GM19452 (cell line): ENCODE data around the gene PCGF3.
"Not testable (repeated sequence)": the region's sequence is repeated elsewhere in the genome, so short reads cannot be mapped to it uniquely, and the experiment has no call there.

Experiments used
- ATAC-seq: cut with Tn5 transposase; IDR thresholded peaks from one replicate; pipeline ENCODE4 v1.9.1; 2021; ENCODE audit not compliant: unreplicated experiment

The PCGF3 gene

GRCh38 chr4:722851-723360 is 17.3 kb downstream of the PCGF3 start:
- ATAC-seq: no peak

GRCh38 chr4:723751-724530 is 18.3 kb downstream of the PCGF3 start:
- no peak for ATAC-seq

DNA sequence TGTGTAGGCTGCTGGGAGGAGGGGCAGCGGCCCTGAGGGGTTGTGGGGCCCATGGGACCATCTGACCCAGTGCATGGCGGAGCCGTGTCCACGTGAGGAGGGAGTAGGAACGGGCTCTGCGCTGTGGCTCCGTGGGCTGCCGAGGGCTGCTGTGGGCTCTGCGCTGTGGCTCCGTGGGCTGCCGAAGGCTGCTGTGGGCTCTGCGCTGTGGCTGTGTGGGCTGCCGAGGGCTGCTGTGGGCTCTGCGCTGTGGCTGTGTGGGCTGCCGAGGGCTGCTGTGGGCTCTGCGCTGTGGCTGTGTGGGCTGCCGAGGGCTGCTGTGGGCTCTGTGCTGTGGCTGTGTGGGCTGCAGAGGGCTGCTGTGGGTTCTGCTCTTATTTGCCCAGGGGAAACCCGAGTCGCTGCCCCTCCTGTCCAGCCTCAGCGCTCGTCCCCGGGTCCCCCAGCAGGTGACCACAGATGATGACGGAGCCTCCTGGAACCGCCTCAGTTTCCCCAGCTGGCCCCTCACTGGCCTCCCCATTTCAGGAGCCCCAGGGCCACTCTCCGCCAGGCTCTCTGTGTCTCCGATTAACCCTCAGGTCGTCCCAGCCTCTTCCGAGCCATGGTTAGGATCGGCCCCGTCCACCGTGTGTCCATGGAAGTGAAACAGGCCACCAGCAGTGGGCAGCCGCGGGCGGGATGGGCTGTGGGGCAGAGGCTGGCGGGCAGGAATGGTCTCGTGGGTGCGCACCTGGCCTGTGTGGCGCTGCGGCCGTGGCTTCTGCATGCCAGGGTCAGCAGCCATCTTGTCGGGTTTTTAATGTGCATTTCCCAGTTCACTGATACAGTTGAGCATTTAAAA is 20.0 kb downstream of the PCGF3 start:
- no peak for ATAC-seq

DNA sequence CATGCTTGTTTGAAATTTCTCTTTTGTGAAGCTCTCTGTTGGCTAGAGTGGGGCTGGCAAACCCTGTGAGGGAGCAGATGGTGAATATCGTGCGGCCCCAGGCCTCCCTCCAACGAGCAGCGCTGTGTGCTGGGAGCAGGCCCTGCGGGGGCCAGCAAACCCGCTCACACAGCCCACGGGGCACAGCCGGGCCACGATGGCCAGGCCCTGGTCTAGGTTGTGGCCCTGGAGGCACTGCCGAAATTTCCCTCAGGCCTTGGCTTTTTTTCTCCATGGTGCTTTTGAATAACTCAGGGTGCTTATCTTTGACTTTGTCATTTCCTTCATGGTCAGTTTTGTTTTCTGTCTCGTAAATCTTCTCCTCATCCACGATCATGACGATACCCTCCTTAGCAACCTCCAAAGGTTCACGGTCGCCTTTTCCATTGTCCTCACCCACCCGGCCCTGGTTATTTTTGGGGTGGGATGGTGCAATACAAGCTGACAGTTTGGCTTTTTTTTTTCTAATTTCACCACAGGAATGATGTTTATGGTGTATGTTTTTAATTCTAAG is 20.7 kb downstream of the PCGF3 start:
- no peak for ATAC-seq

- no peak for ATAC-seq
Measured at GRCh38 chr4:726838-727237, 21.2 kb downstream of the PCGF3 start.

GRCh38 chr4:727576-727975 is 21.9 kb downstream of the PCGF3 start:
- ATAC-seq: no peak

DNA sequence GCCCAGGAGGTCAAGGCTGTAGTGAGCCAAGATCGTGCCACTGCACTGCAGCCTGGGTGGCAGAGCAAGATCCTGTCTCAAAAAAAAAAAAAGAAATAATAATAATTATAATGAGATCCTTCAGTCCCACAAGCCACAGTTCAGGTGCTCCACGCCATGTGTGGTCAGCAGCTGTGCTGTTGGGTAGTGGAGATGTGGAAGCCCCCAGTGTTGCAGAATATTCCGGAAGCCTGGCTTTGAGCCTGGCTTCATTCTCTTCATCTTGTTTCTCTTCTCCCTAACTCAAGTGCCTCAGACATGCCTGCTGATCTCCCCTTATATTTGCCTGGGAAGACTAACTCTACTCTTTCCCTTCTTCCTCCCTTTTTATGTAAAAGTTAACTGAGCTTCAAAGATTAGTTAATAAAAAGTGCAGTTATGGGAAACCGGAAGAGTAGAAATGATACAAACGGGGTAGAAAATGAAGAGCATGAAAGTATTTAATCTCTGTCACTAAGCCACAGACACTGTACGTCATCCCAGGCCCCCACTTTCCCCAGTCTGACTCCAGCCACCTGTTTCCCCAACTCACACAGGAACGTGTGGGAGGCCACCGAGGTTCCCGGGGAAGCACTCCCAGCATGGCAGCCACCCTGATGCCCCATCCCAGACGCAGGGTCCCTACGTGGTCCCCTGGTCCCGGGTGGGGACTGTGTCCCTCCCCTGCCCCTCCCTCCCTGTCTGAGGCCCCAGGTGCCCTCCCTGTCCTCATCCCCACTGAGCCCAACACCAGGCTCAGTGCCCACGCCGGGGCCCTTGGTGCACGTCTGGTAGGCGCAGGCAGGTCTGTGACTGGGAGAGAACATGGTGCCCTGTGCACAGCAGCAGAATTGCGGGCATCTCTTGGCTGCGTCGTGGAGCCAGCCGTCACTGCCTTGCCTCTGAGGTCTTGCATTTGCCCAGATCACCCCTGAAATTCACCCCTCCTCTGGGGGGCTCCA is 24.0 kb downstream of the PCGF3 start:
- ATAC-seq: no peak

DNA sequence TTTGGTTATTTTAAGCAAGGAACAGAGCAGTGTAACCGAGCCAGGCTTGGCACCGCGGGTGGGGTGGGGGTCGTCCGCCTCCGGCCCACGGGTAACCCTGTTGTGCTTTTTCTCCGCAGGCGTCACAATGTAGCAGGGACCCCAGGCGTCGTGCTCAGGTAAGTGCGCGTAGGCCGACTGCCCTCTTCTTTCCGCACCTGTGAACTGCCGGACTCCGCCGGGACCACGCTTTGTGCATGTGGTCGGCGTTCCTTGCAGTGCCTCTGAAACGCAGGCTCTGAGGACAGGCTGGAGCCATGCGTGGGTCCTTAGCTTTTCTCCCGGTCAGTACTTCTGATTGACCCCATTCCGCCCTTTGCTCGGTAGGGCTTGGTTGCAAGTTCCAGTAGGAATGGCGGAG is 24.9 kb downstream of the PCGF3 start:
- ATAC-seq: no peak

DNA sequence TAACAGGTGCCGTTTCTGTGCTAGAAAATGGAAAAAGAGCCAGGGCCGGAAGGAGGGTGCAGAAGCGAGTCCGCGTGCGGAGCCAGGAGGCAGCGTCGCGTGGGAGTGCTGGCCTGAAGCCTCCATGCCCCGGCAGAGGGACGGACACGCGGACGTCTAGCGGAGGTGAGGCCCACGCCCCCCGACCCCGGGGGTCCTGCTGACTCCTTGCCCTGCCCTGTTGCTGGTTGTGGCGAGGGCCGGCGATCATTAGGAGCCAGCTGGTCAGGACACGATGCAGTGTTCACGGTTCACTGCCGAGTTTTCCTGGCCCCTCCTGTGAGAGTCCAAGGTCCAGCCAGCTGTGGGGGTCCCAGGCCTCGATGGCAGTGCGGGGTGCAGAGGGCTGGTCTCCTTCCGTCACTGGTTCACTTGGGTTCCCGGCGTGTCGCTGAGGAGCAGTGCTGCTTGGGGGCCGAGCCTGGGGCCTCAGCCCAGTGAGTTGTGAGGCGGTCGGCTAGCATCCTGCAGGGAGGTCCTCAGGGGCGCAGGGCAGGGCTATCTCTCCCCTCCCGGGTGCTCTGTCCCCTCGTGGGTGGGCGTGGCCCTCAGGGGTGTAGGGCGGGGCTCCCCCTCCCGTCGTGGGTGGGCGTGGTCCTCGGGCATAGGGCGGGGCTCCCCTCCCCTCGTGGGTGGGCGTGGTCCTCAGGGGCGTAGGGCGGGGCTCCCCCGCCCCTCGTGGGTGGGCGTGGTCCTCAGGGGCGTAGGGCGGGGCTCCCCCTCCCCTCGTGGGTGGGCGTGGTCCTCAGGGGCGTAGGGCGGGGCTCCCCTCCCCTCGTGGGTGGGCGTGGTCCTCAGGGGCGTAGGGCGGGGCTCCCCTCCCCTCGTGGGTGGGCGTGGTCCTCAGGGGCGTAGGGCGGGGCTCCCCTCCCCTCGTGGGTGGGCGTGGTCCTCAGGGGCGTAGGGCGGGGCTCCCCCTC is 25.6 kb downstream of the PCGF3 start:
- not testable (repeated sequence) for ATAC-seq

DNA sequence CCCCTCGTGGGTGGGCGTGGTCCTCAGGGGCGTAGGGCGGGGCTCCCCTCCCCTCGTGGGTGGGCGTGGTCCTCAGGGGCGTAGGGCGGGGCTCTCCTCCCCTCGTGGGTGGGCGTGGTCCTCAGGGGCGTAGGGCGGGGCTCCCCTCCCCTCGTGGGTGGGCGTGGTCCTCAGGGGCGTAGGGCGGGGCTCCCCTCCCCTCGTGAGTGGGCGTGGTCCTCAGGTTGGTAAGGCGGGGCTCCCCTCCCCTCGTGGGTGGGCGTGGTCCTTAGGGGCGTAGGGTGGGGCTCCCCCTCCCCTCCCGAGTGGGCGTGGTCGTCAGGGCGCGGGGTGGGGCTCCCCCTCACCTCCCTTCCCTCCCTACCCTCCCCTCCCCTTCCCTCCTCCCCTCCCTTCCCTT is 26.3 kb downstream of the PCGF3 start:
- ATAC-seq: not testable (repeated sequence)

DNA sequence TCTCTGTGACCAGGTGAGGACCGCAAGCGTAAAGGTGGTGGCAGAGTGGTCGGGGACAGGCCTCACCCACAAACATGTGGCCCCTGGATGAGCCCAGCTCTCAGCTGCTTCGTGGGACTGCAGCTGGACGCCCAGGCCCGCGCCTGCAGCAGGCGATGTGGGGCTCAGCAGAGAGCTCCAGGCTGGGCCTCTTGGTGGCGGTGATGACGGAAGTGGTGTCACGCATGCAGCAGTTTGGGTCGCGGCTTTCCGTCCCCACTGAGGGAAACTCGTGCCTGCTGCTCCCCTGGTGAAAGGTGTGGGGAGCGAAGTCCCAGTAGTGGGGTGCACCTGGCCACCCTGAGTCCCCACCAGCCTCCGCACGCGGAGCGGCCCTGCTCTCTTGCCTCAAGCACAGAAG is 26.9 kb downstream of the PCGF3 start:
- no peak for ATAC-seq

- ATAC-seq: no peak
Measured at GRCh38 chr4:732911-733630, 27.4 kb downstream of the PCGF3 start.

- no peak for ATAC-seq
Measured at GRCh38 chr4:733631-733980, 28.0 kb downstream of the PCGF3 start.

DNA sequence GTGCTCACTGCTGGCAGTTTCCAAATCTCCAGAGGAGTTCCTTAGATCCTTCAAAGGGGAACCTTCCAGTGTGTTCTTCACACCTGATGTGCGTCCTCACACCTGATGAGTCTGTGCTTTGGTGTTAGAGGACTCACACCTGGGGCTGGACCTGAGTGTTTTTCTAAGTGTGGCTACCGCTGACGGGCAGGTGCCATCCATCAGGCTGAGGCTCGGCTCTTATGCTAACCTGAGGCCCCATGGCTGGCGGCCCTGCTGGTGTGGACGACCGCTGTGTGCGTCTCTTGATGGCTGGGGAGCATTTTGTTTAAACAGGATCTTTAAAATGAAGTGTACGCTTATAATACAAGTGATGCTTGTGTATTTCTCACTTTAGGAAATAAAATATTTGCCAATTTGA is 28.4 kb downstream of the PCGF3 start:
- no peak for ATAC-seq

GRCh38 chr4:734951-735350 is 29.3 kb downstream of the PCGF3 start:
- no peak for ATAC-seq

DNA sequence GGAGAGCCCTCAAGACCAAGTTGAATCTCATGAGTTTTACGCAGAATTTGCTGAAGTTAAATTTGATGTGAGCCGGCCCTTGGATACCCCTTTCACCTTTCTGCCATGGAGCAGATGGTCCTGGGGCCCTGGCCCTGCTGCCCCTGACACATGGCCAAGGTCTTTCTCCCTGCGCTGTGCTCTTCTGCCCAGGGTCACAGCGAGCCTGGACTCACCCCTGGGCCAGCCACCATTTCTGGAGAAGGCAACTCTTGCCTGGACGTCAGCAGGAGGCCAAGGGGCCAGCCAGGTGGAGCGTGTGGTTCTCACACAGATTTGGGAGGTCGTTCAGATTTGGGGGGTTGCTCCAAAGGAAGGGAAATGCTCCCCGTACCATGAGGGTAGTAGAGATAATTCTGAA is 30.0 kb downstream of the PCGF3 start:
- ATAC-seq: no peak

GRCh38 chr4:736561-736960 is 30.9 kb downstream of the PCGF3 start:
- ATAC-seq: not testable (repeated sequence)

DNA sequence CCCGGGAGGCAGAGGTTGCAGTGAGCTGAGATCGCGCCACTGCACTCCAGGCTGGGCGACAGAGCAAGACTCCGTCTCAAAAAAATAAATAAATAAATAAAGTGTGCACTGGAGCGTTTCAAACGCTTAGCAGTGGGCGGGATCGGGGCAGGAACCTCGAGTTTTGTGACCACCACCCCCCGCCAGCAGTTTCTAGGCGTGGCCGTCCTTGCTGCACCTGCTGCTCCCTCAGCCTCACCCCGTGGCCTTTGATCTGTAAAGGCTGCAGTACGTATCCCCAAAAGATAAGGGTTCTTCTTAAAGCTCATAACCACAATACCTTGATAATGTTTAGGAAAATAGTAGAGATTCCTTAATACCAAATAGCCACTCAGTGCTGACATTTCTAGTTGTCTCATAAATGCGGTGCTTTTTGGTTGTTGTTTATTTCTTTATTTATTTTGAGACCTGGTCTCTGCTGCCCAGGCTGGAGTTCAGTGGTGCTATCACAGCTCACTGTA is 33.2 kb downstream of the PCGF3 start:
- ATAC-seq: no peak

- ATAC-seq: no peak
Measured at GRCh38 chr4:739569-739968, 33.9 kb downstream of the PCGF3 start.
